Stimulated activated CD8-positive, alpha-beta memory T cell treated with anti-CD3 and anti-CD28 coated beads, Interleukin-15, amount 100 ng/mL, for 24 hours (primary cell): ENCODE data around the gene FAM180B.
A peak's percentile ranks its signal among the peaks of the same experiment; 100 is the strongest.

Experiments used
- DNase-seq: peaks from one replicate; pipeline ENCODE4 v3.0.0-alpha.2; 2020; ENCODE audit warnings: low read depth

The FAM180B gene

DNA sequence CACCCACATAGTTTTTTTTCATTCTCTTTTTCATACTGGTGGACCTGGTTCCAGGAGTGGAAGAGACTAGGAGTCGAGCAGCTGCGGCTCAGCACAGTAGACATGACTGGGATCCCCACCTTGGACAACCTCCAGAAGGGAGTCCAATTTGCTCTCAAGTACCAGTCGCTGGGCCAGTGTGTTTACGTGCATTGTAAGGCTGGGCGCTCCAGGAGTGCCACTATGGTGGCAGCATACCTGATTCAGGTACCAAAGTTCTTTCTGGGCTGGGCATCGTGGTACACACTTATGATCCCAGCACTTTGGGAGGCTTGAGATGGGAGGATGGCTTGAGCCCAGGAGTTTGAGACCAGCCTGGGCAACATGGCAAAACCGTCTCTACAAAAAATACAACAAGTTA, 16.8 kb upstream of the FAM180B start:
- DNase-seq = no peak

DNA sequence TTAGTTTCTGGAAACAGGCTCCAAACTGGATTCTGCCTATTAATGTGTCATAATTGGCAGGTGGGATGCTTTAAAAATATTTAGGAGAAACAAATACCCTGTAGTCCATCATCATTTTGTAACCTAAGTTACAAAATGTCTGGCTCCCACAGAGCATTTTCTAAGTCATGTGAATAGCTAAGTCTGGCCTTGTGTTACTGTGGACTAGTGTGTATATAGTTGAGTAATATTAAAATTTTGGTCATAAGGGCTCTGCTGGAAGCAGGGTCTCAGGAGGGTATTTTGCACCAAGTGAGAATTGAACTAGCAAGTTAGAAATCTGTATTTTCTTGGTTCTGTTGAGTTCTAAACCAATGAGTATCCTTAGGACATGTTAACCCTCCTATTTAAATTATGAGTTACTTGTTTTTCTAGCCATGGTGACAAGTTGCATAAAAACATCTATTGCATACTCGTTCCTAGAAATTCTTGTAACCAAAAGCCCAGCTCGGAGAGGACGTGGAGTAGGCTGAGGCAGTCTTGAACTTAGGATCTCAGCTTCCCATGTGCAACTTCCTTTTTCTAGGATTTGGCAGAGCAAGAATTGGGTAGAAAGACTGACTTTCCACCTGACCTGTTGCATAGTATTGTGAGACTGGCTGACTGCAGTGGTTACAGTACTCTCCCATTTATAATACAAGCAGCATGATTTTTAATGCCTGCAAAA, 15.7 kb upstream of the FAM180B start:
- no peak for DNase-seq

DNA sequence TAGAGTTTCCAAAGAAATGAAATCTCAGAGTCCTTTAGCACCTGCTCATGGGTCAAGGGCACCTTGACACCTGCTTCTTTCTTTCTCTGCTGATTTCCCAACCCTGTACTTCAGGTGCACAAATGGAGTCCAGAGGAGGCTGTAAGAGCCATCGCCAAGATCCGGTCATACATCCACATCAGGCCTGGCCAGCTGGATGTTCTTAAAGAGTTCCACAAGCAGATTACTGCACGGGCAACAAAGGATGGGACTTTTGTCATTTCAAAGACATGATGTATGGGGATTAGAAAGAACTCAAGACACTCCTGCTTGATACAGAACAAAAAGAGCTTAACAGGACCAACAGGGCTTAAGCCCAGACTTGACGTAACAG, 15.1 kb upstream of the FAM180B start:
- no peak for DNase-seq

DNA sequence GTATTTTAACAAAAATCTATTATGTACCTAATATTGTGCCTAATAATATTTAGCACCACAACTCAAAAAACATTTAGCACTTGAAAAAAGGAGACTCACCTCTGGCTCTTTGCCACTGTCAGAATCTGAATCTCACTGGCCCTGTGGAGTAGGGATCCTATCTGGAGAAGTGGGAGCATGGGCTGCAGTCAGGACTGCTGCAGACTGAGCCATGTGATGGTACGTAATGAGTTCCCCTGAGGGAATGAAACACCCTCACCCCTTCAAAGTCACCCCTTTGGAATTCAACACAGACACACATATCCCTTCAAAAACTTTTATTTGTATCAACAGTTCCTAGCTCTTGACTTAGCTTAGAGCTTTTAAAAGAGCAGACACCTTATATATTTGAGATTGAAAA, 14.6 kb upstream of the FAM180B start:
- no peak for DNase-seq

DNA sequence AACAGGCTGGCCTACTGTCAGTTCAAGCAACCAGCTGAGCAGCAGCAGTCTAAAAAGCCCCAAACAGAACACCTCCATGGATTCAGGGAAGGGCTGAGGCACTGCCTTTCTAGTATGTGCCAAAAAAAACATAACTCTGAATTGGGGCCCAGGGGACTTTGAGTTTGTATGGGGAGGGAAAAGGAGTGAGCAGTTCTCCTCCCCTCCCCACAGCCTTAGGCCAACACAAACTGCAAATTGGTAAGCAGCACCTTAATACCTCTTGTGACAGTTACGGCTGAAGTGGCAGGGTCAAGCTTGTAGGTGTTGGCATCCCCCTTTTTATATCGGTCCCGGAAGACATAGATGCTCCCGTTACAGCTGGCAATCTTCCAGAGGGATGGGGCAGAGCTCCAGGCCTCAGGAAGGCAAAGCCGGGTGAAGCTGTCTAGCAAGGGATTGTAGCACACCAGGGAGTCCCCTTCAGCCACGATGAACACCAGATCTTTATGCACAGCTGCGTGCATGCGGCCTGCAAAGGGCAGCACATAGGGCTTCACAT, 13.7 kb upstream of the FAM180B start:
- DNase-seq = no peak

DNA sequence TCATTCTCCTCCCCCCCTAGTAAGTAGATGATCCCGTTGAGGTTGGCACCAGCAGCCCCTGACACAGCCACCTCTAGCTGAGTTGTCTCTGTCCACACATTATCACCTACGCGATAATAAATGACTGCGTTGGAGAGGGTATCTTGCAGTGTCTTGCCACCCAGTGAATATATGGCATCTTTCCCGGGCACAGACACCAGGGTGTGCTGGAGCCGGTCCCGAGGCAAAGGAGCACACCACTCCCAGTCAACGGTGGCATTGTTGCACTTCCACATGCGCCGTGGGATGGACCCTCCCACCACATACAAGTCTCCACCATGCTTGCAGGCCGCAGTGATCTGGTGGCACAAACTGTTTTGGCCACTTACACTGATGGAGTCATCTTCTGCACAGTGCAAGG, 13.2 kb upstream of the FAM180B start:
- no peak for DNase-seq

DNA sequence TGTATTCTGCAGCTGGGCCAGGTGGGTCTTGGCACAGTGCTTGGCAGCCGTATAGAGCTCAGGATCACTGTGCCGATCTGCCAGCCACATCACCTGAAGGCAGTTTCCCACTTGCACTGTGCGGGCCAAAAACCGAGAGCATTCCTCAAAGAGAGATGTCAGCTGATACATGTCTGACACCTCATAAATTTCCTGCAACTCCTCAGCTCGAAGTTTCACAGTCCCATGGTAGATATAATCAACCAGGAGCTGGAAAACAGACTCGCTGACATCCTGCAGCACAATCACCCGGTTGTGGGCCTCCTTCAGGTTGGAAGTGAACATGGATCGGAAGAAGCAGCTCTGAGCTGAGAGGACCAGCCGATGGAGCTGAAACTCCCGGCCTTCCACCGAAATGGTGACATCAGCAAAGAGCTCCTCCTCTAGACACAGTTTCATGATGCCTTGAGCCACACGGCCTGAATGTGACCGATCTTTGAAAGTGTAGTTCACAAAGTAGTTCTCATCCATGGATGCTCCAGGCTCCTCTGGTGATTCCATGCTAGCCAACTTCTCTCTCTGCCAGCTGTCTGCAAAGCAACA, 8.9 kb upstream of the FAM180B start:
- DNase-seq = no peak

DNA sequence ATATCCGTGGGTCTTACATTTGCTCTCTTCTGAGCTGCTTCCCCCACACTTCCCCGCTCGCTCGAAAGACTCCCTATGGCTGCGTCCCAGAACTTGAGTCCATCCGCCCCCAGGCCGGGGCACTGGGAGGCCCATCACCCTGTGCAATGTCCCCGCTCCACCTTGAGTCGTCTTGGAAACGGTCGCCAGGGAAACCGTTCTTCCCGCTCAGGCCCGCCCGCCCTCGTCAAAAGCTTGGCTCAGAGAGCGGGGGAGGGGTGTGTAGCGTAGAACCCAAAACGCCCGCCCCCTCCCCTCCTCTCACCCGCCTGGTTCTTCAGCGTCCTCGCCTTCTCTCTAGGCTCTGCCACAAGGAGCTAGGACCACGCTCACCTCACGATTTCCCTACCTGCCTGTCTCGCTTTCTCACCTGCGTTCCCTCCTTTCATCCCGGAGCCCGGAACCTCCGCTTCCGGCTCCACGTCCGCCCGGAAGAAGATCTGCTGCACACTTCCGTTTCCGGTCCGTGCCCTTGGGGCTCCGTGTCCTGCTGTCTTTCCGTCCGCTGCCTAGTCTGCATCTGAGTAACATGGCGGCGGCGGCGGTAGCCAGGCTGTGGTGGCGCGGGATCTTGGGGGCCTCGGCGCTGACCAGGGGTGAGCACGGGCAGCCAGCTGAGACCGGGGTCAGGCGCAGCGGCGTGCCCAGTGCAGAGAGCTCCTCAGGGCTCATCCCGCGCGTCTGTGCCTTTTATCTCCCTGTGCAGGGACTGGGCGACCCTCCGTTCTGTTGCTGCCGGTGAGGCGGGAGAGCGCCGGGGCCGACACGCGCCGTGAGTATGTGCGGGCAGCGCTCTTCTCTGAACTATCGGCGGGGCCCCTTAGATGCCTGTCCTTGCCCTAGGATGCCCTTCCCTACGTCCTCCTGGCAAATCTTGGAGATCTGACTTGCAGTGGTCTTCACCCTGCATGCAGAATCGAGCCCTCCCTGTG, 7.7 kb upstream of the FAM180B start, which contains the start of the genes KBTBD4 and NDUFS3:
Gene KBTBD4, minus strand, starts transcription at position 447 of the 971 bp plus-strand sequence. Its CDS starts 19 bp downstream, at position 428.
Gene NDUFS3, plus strand, starts transcription at position 551 of the 971 bp plus-strand sequence. Its CDS starts 18 bp downstream, at position 569.
- peak; percentile 87 for DNase-seq

DNA sequence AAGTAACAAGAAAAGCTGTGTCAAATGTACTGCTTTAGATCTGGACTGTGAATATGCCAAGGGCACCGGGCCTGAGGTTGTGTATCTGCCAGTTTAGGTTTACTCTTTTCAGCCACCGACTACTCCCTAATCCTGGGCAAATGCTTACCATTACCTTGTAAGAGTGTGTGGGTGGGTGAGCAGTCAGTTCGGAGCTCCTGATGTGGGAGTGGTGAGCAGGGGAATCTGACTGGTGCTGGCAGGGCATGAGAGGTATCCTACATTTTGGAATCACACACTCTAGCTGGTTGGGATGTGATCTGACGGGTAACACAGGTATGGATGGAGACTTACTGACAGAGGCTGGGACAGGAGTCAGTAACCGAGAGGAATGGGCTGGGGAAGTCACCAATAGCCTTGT, 2.6 kb upstream of the FAM180B start:
- no peak for DNase-seq

DNA sequence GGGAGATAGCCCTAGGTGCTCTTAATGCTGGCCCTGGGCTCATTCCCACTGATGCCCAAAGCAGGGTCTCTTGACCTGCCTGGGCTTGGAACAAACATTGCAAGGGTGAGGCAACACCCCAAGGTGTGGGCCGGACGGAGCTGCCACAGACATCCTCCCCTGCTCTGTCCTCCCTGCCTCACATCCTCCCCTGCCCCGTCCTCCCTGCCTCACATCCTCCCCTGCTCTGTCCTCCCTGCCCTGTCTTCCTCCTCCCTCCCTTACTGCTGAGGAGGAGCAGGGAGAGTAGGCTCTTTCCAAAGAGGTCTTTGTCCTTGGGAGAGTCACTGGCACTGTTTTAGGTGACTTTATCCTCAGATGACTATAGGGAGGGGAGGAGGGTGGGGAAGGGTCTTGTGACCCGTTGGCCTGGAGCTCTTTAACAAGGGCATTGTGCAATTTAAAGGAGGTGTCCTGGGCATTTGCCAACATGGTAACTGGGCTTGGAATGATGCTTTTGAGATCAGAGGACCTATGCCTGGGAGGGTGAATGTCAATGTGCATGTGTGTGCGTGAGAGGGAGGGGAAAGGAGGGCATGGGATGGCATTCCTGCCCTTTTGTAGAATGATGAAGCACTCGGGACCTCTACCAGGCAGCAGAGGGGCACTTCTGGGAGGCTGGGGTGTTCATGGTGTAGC, 700 bp downstream of the FAM180B start:
- DNase-seq = no peak

DNA sequence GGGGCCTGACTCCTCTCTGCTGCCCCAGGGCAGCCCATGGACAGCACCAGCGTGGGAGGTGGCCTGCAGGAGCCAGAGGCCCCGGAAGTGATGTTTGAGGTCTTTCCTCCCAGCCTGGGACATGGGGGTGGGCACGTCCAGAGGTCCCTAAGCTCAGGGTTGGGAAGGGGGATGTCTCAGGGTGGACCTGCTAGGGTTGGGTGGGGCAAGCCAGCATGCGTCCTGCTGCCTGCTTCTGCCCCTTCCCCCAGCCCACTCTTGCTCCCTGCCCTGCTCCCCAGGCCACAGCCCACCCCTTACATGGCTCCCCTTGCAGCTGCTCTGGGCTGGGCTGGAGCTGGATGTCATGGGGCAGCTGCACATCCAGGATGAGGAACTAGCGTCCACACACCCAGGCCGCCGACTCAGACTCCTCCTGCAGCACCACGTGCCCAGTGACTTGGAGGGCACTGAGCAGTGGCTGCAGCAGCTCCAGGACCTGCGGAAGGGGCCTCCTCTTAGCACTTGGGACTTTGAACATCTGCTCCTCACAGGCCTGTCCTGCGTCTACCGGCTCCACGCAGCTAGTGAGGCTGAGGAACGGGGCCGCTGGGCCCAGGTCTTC, 1.3 kb downstream of the FAM180B start:
- DNase-seq = no peak

DNA sequence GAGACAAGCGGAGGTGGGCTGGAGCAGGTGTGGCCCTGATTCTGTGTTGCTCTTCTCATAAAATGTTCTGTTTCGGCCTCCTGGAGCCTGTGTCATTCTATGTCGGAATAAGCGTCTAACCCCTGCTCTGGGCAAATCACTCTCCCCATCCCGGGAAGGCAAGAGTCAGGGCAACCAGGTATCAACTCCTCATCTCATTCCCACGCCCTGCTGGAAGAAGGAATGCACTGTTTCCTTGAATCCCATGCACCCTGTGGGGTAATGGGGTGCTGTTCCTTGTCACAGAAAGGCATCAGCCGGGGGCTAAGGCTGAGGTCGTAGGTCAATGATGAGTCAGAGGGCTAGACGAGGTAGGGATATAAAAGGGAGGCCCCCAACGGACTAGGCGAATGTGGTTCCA, 2.6 kb downstream of the FAM180B start:
- DNase-seq = no peak

DNA sequence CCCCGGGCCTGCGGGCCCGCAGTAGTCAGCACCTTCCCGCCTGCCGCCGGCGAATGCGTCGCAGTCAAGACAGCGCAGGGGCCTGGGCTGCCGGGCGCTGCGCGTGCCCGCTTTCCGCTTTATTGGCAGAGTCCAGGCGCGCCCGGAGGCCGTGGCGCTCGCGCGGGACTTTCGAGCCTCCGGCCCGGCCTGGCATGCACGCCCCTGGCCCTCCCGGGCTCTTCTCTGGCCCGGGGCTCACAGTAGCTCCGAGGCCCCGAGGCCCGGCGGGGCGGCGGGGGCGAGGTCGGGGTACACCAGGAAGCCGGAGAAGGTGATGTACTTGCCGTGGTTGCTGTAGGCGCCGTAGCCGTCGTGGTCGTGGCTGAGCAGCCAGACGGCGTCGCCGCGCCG, 3.1 kb downstream of the FAM180B start:
- DNase-seq = no peak

DNA sequence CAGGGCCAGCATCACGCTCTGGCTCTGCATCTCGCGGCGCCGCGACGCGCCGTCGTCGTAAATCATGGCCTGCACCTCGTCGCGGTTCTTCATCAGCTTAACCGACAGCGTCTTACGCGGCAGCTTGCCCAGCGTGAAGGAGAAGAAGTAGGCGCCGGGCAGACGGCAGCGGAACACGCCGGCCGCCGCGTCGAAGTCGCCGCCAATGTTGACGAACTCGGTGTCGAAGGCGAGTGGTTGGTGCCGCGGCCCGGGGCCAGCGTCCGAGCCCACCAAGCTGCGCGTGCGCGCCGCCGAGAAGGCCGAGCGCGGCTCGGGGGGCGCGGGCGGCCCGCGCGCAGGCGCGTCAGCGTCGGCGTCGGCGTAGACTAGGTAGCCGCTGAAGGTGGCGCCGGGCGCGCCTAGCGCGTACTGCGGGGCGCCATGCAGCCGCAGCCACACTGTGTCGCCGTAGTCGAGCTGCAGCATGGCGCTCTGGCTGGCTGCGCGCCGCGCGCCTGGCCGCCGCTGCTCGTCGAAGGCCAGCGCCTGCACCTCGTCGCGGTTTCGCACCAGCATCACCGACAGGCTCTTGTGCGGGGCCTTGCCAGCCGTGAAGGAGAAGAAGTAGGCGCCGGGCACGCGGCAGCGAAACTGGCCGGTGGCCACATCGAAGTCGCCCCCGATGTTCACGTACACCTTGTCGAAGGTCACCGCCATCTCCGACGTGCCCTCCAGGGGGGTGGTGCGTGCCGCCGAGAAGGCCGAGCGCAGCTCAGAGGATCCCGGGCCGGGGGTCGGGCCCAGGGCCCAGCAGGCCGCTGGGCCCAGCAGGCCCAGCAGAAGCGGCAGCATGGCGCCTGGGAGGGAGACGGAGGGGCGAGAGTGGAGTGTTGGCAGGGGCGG, 3.7 kb downstream of the FAM180B start:
- no peak for DNase-seq

DNA sequence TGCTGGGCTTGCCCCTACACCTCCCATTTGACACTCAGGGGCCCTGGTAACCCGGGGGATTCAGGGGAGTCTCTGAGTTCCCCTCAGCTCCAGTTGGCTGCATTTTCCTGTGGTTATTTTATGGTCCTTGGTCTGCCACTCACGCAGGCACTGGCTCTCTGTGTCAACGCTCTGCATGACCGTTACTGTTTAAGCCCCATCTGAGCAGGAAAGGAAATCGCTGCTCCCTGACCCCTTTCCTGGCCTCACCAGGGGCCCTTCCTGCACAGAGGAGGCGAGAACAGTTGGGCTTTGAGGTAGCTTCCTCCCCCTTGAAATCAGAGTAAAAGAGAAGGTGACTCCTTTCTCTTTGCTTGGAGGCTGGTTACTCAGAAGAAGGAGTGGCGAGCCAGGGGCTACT, 5.3 kb downstream of the FAM180B start:
- DNase-seq = no peak

DNA sequence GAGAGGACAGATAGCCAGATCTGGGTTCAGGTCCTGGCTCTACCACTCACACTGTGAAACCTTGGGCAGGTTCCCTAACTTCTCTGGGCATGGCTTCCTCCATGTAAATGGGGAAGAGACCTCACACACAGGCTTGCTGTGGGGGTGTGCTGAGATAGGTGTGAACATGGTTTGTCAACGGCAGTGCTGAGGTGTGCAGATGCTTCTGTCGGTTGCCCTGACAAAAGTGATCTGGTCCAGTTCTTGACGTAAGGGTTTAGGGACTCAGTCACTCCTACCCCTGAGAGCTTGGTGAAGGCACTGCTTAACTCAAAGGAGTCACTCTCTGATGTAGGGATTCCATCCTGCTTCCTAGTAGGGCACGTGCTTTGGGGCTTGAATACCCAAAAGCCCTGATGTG, 5.8 kb downstream of the FAM180B start:
- no peak for DNase-seq

DNA sequence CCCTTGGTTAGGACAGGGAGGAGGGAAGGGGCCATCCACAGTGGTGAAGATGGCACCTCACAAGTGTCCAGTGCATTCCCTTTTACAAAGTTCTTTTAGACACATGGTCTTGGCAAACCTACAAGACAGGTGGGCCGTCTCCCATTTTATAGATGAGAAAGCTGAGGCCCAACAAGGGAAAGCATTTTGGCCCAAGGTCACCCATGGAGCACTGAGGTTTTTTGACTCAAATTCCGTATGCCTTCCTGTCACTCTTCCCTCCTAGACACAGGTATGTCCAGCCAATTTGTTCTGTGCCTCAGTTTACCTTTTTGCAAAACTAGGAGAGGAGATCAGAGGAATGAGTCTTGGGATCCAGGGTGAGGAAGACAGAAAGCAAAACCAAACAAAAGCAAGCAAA, 6.5 kb downstream of the FAM180B start:
- no peak for DNase-seq

DNA sequence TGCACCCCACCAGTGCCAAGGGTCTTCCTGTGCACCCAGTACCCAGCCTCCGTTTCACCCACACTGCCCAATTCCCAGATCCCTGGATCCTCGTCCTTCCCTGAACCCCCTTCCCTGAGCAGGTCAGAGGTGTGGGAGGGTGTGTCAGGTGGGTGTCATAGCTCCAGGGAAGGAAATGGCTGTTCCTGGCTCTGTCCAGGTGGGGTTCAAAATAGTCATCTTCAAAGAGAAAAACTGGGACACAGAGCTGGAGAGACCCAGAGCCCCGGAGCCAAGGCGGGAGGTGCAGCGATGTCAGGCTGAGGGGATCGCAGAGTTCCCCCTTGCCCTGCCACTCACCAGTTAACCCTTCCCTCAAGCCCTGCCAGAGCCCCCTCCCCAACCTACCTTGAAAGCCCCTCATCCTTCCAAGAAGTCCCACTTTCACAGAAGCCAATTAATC, 7.0 kb downstream of the FAM180B start:
- no peak for DNase-seq

DNA sequence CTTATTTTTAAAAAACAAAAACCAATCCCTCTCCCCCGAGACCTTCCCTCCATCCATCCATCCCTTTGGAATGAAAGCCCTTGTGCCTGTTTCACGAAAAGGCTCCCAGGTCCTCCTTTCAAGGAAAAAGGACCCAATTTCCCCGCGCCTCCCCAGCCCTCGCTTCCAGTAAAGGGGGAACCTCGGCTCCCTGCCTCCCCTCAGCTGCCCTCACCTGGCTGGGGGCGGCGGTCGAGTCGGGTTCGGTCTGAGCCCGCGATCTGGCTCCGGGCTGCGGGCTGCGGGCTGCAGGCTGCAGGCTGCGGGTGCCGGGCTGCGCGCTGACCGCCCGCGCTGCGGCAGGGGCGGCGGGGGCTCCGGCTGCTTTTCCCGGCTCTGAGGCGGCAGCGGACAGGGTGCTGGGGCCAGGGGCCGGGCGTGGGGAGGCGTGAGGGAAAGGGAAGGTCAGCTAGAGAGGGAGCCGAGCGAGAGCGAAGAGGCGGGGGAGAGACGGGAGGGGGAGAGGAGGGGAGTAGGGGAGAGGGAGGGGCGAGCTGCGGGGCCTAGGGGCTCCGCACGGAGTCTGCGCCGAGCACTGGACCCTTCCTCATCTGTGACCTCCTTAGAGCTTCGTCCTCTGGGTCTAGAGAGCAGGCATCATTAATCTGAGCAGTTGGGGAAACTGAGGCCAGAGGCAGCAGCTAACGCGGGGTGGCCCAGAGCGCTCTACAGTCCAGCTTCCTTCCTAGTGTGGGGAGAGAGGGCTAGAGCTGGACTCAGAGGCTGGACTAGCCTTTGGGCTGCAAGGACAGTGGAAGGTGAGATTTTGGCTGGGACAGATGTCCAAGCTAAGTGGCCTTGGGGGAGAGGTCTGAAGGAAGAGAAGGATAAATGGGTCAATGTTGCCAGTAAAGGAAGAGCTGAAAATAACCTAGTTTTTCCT, 7.7 kb downstream of the FAM180B start, which contains the start of gene C1QTNF4:
Gene C1QTNF4, minus strand, starts transcription at position 478 of the 922 bp plus-strand sequence. CDS start 3,601 bp downstream, outside the sequence.
- no peak for DNase-seq
